AG10803 (cell line): Measurements from ENCODE around the gene IPO9.

Experiments
- DNase-seq: peaks from one replicate; pipeline ENCODE4 v3.0.0; 2010; ENCODE audit warnings: low read depth
- H3K4me3 ChIP-seq: 2 replicates; pipeline ENCODE4 v1.5.1; 2011; ENCODE audit warnings: mild to moderate bottlenecking, low read length, control low read depth
- TF ChIP-seq, protein P1 (sequence below): conservative IDR thresholded peaks from 2 replicates; pipeline ENCODE4 v1.5.1; 2011; ENCODE audit warnings: mild to moderate bottlenecking, low read length, control low read depth, inconsistent platforms

The IPO9 gene

DNA sequence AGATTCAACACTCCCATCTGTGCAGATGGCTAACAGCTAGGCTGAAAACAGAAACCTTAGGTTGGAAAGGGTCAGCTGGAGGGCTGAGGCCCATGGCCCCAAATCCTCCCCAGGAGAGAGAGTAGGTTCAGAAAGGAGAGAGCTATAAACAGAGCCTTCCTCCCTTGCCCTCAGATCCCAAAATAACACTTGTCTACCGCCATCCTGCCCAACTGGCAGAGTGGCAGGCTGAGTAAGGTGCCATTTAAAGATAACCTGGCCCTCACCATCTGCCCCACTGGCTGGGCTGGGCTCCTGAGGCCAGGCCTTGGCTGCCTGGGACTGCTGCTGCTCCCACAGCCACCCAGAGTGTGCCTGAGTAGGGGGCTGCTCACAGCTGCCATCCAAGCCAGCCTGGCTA, 55.5 kb downstream of the IPO9 start:
- DNase-seq = no peak
- TF ChIP-seq, protein P1, sequence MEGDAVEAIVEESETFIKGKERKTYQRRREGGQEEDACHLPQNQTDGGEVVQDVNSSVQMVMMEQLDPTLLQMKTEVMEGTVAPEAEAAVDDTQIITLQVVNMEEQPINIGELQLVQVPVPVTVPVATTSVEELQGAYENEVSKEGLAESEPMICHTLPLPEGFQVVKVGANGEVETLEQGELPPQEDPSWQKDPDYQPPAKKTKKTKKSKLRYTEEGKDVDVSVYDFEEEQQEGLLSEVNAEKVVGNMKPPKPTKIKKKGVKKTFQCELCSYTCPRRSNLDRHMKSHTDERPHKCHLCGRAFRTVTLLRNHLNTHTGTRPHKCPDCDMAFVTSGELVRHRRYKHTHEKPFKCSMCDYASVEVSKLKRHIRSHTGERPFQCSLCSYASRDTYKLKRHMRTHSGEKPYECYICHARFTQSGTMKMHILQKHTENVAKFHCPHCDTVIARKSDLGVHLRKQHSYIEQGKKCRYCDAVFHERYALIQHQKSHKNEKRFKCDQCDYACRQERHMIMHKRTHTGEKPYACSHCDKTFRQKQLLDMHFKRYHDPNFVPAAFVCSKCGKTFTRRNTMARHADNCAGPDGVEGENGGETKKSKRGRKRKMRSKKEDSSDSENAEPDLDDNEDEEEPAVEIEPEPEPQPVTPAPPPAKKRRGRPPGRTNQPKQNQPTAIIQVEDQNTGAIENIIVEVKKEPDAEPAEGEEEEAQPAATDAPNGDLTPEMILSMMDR = no peak
- H3K4me3 ChIP-seq = no peak overlapping the region

DNA sequence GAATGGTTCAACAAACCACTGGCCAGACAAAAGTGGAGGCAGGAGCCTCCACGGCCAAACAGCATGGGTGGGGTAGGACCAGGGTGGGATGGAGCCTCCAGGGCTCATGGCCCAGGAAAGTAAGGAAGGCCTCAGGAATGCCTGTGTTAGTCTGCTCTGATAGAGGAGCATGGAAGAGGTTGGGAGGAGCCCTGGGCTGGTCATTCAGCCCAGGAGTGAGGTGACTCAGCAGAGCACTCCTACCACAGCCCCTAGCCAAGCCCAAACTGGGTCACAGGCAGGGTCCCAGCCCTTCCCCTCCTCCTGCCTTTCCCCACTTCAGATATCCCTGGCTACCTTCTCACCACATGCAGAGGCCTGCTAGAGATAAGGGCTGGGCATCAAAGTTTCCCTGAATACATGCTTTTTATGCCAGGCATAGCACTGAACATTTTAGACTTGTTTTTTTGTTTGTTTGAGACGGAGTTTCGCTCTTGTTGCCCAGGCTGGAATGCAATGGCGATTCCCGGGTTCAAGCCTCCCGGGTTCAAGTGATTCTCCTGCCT, 56.6 kb downstream of the IPO9 start:
- peak; percentile 46 for DNase-seq
- no peak overlapping the region for H3K4me3 ChIP-seq
- TF ChIP-seq, protein P1 = no peak

DNA sequence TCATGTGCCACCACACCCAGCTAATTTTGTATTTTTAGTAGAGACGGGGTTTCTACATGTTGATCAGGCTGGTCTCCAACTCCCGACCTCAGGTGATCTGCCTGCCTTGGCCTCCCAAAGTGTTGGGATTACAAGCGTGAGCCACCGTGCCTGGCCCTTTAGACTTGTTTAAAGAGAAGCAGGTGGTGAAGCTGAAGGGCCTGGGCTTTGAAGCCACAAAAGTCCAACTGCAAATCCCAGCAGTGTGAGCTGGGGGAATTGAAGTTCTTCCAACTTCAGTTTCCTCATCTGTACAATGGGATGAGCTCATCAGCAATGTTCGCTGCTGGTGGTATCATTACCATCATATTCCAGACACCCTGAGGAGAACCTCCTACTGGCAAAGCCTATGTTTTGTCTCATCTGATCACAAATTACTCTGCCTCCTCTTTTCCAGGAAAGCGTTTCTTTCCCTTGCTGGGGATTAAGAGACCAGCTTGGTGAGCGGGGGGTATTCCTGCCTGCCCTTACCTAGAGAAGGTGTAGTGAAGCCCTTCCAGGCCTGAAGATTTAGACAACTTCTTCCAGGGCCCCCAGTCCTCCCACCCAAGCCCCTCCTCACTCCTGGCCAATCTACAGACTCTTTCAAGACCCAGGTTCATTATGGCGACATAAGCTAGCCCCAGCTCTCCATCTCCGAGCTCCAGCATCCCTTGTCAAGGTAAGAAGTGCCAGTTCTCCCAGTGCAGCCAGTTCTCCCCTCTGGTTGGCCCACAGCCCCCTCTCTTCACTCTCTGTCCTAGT, 57.3 kb downstream of the IPO9 start:
- TF ChIP-seq, protein P1 = no peak
- H3K4me3 ChIP-seq = no peak overlapping the region
- DNase-seq = no peak

DNA sequence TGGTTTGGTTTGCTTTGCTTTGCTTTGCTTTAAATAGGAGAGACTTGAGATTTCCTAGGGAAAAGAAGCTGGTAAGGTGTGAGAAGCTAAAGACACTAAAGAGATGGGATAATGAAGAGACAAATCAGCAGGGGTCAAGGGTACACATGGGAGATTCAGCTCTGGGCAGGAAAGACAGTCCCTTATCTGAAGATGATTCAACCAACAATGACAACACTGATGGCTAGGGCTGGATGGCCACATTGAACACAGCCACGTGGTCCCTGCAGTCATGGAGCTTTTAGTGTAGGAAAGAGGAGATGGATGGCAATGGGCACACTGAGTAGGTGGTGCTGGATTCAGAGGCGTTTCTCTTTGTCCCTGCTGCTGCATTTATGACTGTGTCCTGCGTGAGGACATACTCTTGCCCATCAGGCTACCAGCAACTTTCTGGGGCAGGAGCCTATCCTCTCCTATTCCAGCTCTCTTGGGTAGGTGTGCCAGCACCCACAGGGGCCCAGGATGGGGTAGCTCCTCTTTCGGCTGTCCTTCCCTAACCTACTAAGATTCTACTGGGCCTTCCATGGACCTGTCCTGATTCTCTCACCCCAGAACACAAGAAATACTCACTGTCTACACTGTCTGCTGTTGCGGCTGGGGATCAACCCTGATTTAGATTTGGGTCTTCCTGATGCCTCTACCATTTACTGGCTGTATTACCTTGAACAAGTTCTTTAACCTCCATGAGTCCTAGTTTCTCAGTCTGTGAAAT, 58.3 kb downstream of the IPO9 start:
- no peak for DNase-seq
- TF ChIP-seq, protein P1 = no peak
- no peak overlapping the region for H3K4me3 ChIP-seq

GRCh38 chr1:201888282-201889089, 59.5 kb downstream of the IPO9 start, which contains the start of gene SHISA4:
SHISA4 (plus strand) TSS chr1:201888898; CDS start chr1:201888995, 97 bp downstream.
- peak within 1 kb of the TSS; percentile 80 for H3K4me3 ChIP-seq
- peak; percentile 55 for DNase-seq
- TF ChIP-seq, protein P1 = no peak

DNA sequence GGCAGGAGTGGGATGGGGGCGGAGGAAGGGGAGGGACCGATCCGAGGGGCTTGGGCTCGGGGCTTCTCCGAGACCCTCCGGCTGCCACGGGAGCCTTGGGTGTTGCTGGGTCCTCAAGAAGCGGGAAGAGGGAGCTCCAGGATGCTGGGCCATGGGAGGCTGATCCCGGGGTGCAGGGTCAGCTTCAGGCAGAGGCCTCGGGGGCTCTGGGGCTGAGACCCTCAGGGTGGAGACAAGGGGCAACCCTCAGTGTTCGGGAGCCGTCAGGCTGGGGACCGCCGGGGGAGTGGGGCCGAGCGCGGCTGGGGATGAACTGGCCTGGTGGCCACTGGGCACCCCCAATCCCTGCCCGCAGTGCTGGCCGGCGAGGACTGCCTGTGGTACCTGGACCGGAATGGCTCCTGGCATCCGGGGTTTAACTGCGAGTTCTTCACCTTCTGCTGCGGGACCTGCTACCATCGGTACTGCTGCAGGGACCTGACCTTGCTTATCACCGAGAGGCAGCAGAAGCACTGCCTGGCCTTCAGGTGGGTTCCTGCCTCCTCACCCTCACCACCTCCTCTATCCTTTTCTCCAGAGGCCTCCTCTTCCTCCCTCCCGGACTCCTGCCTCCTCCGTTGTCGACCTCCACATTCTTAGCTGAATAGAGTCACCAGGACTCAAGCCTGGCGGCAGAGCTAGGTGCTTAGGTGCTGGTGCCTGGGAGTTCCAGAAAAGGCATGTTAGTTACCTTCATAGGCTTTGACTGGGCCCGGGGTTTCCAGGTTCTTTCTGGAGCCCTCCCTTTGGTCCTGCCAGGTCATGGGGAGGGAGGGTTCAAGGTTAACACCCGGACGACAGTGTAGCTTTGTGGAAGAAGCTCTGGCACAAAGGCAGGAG, 60.4 kb downstream of the IPO9 start:
- TF ChIP-seq, protein P1 = no peak
- peak overlapping the region; percentile 80 for H3K4me3 ChIP-seq
- no peak for DNase-seq
